Colon (tissue), 2 donors: ENCODE measurements around the gene AOC1.

Experiments used
- FAIRE-seq: peaks from 2 replicates; lab custom pipeline; 2012; peaks lifted over from hg19 to GRCh38; lab: Jason Lieb, UNC
- donor health status: control.
- donor health status: control.

AOC1 gene

DNA sequence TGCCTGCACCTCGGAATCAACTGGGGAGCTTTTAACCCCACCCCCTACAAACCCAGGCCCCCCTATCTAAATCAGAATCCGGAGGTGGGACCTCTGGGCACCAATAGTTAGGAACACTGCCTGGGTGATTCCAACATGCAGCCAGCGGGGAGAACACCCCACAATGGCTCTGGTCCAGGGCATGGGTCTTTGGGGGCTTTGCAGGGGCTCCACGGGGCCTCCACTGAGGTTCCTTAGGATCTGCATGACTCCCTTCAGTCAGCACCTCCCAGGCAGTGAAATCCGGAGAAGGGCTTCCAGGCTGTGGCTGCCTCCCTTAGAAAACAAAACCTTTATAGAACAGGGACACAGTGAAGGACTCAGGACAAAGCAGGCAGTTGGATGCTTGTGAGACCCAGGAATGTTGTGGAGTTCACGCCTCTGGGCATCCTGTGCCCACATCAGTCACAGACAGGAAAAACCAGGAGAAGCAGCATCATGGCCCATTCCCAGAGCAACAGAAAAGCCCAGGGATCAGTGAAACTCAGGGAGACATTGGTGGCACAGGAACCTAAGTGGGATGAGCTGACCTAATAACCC lies 16.5 kb upstream of the AOC1 start:
- FAIRE-seq = no peak

GRCh38 chr7:150838965-150839650 lies 13.2 kb upstream of the AOC1 start:
- no peak for FAIRE-seq

GRCh38 chr7:150842018-150842417 lies 10.3 kb upstream of the AOC1 start:
- no peak for FAIRE-seq

DNA sequence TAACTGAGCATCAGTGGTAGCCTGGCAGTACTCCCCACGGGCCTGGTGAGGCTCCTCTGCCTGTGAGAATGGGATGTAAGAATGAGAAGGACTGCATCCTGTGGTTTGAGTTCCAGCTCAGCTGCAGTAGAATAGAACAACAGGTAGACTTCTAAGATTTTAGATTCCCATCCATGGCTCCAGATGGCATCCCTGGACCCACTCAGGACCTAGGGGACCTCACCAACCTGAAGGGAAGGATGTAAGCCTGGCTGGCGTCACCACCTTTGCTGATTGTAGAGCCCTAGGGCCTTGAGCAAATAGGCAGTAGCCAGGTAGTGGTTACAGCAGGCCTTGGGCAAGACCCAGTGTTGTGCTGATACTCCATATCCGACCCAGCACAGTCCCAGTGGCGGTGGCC lies 9.6 kb upstream of the AOC1 start:
- FAIRE-seq = no peak

DNA sequence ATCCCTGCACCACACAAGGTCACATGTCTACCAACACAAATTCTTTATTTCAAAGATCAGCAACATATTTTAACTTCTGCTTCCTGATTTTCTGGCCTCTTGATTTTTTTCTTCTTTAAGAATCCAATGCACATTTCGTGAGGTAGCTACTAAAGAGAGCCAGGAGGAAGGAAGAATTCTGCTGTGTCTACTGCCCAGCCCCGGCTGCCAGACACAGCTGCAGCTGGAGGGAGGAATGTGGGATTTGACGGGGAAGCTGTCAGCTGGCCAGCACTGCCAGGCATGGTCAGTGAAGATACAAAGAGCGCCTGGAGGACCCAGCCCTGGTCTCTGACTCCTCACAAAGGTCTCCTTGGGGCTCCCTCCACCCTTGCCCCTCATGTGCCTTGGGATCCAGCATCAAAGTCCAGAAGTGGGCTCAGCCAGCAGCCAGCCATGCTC lies 6.9 kb upstream of the AOC1 start:
- no peak for FAIRE-seq

DNA sequence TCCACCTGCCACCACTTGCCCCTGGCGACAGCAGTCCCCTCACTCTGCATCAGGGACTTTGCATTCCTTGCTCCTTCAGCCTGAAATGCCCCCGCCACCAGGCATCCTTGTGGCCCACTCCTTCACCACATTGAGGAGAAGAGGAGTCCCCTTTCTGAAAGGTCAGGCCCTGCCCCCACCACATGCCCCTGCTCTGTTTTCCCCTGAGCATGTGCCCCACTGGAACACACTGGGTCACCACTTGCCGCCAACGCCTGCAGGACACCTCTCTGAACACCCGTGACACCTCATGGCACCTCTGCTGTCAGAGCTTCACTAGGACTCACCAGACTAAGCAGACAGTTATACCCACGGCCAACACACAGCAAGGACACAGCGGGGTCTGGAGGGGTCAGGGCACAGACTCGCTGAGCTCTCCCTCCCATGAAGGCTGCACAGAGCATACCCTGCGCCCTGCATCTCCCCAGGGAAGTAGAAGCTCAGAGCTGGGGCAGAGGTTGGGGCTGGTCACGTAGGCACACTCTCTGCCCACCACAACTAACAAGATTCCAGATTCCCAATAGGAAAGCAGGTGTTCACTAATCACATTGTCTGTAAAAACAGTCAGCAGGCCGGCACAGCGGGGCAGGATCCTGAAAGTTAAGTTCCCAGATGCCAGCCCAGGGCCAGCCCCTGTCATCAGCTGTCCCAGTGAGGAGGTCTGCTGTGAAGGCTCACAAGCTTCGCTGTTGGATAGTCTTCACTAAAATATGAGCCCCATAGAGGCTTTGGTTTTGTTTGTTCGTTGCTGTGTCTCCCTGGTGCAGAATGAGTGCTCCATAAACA lies 5.8 kb upstream of the AOC1 start:
- no peak for FAIRE-seq

DNA sequence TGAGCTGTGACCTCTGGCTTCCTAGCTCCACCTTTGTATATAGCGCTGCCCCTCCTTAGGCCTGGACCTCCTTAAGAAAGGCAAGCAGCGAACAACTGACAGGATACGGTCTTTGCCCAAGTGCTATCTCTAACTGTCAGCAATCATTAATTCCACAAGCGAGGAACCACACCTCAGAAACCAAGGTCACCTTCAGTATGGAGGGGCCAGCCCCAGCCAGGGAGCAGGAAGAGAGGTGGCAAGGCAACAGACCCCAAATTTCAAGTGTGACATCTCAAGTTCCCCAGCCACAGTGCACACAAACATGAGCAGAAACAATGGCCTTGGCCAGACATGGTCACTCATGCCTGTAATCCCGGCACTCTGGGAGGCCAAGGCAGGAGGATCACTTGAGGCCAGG lies 4.8 kb upstream of the AOC1 start:
- FAIRE-seq = no peak

GRCh38 chr7:150848111-150848510 lies 4.2 kb upstream of the AOC1 start:
- FAIRE-seq = no peak

DNA sequence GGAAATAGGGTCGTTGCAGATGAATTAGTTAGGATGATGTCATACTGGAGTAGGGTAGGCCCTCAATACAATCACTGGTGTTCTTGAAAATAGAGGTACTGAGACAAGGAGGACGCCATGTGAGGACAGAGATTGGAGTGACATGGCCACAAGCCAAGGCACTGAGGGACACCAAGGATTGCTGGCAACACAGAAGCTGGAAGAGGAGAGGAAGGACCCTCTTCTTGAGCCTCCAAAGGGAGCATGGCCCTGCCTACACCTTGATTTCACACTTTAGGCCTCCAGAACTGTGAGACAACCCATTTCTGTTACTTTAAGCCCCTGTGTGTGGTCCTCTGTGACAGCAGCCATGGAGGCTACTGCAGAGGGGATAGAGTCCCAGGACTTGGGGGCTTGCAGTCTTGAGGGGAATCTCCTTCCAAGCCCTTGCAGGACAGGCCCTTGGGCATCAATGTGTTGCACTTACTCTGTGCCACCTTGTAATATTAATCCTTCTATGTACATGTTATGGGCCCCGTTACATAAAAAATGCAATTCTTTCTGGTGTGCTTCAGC lies 3.7 kb upstream of the AOC1 start:
- FAIRE-seq = no peak

DNA sequence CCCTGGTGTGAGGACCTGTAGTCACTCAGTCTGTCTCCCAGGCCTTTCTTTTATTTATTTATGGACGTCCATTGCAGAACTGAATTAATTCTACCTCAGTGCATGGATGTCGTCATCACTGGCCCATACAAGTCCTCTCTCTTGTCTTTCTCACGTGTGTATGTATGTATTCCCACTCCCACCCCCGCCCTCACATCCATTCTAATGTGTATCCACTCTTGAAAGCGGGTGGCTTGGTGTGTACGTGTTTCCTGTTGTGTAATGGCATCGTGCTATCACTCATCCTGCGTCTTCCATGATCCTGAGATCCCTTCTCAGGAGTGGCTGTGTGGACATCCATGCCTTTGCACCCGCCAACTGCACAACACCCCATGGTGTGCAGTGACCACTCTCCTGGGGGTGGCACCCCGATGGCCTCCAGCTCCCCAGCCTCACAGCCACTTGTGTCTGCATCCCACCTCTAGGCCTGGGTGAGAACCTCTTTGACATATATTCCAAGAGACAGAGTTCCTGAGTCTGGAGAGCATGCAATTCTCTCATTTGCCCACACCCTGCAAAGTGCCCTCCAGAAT lies 3.0 kb upstream of the AOC1 start:
- no peak for FAIRE-seq

GRCh38 chr7:150850273-150850672 lies 2.0 kb upstream of the AOC1 start:
- no peak for FAIRE-seq

DNA sequence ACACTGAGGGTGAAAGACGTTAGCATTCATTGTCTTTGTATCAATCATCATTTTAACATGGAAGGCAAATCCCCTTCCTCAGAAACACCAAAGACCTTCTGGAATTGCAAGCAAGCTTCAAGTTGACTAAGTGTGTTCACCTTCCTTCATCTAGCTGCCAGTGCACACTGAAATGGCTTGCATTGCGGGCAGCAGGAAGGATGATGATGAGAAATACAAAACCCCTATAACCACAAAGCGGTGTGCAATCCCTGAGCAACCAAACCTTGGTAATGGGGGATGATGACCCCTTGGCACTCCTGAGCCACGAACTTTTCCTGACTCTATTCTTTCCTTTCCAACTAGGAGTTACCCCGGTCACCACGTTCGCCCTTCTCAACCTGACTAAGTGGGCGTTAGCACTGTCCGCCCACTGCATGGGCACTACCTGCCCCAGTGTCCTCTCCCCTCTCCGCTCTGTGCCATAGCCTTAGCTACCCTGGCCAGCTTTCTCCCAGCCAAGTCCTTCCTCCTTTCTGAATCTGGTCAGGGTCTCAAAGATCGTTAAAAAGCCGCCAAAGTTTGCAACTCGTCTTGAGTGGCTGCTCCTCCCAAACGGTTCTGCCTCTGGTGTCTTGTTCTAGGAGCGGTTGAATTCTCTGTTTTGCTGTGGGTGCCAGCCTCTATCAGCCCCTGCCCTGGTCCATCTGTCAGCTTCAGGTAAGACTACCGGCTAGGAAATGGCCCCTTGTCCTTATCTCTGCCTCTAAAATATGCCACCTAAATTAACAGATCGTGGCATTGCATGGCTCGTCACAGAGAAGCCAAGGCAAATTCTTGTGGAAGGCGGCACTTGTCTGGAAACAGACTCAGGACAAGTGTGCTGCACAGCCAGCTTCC lies 586 bp upstream of the AOC1 start:
- FAIRE-seq = no peak

GRCh38 chr7:150854066-150855000 lies 2.0 kb downstream of the AOC1 start:
- FAIRE-seq = no peak

DNA sequence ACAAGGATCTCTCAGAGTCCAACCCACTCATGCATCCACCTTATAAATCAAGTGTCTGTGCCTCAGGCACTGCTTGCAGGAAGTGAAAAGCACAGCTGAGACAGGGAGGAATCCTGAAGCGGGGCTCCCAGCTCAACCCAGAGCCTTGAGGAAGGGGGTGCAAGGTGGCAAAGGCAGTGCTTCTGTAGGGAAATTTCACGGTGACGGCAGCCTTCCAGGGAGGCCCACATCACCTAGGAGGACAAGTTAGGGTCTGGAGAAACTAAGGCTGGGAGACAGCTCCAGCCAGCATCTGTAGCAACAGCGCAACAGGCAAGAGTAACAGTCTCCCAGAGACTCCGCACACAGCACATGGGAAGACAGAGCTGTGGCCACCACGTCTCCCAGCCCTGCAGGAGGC lies 2.7 kb downstream of the AOC1 start:
- FAIRE-seq = no peak

DNA sequence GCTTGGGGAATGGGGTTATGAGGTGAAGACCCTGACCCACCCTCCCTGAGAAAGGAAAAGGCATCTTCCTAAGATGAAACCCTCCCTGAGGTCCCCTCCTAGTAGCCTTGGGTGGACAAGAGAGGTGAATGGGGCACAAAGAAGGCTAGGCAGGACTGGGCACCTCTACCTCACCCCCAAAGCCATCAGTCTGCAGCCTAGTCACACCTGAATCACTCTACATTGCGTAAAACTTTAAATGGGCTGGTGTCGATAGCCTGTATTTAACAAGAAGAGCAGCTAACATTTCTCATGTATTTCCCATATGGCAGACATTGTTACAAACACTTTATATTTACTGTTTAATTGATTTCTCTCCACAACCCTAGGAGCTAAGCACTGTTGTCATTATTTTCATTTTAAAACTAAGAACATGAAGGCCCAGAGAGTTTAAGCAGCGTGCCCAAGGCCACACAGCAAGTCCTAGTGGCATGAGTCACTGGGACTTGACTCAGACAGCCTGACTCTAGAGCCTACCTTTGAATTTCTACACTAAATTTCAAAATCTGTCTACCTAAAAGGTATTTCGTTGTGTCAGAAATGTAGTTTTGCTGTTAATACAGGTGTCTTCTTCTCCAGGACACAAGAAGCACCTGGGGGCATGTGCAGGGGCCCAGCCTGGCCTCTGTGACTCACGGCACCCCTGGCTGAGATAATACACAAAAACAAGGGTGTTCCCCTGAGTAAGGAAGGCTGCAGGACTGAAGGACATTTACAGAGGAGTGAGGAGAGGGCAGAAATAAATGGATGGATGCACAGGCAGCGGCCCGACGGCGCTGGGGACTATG lies 3.4 kb downstream of the AOC1 start:
- FAIRE-seq = no peak

- no peak for FAIRE-seq
Observed at GRCh38 chr7:150856303-150857275, 4.3 kb downstream of the AOC1 start.

DNA sequence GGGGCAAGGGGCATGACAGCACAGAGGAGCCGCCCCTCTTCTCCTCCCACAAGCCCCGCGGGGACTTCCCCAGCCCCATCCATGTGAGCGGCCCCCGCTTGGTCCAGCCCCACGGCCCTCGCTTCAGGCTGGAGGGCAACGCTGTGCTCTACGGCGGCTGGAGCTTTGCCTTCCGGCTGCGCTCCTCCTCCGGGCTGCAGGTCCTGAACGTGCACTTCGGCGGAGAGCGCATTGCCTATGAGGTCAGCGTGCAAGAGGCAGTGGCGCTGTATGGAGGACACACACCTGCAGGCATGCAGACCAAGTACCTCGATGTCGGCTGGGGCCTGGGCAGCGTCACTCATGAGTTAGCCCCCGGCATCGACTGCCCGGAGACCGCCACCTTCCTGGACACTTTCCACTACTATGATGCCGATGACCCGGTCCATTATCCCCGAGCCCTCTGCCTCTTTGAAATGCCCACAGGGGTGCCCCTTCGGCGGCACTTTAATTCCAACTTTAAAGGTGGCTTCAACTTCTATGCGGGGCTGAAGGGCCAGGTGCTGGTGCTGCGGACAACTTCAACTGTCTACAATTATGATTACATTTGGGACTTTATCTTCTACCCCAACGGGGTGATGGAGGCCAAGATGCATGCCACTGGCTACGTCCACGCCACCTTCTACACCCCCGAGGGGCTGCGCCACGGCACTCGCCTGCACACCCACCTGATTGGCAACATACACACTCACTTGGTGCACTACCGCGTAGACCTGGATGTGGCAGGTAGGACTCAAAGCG lies 5.1 kb downstream of the AOC1 start:
- FAIRE-seq = no peak
